Ureter (tissue), 1 donor: Measurements from ENCODE around the gene DUS3L. TPM values are rescaled to one million over a fixed set of nuclear protein-coding genes. Genes with fewer than 3 reads are reported as not detected.

Experiments used
- DNase-seq: peaks from one replicate; pipeline ENCODE4 v3.0.0-alpha.2; 2020; ENCODE audit warnings: low spot score
- total RNA-seq: library from RNA; stranded (reverse); gene quantifications from one replicate; pipeline ENCODE4 v1.2.4, GENCODE V29; 2023
- donor health status: DM: yes; HTN: yes; CAD: no.

DUS3L gene
- total RNA-seq, 1 donor from 2014 or later: 41.2 TPM

GRCh38 chr19:5822181-5822844 is 31.4 kb upstream of the DUS3L start:
- no peak for DNase-seq

GRCh38 chr19:5821521-5822180 is 30.7 kb upstream of the DUS3L start:
- DNase-seq: no peak

GRCh38 chr19:5820785-5821184 is 29.8 kb upstream of the DUS3L start:
- DNase-seq: no peak

- DNase-seq: no peak
These were observed 27.6 kb upstream of the DUS3L start for GRCh38 chr19:5818594-5818993.

GRCh38 chr19:5817218-5817617 is 26.3 kb upstream of the DUS3L start:
- no peak for DNase-seq

GRCh38 chr19:5814852-5815246 is 23.9 kb upstream of the DUS3L start:
- DNase-seq: no peak

GRCh38 chr19:5814123-5814851 is 23.3 kb upstream of the DUS3L start:
- no peak for DNase-seq

GRCh38 chr19:5811117-5811516 is 20.2 kb upstream of the DUS3L start:
- no peak for DNase-seq

GRCh38 chr19:5809469-5809868 is 18.5 kb upstream of the DUS3L start:
- DNase-seq: no peak

GRCh38 chr19:5809053-5809452 is 18.1 kb upstream of the DUS3L start:
- DNase-seq: no peak

- DNase-seq: no peak
These were observed 17.3 kb upstream of the DUS3L start for GRCh38 chr19:5808120-5808816.

GRCh38 chr19:5806905-5807304 is 15.9 kb upstream of the DUS3L start:
- DNase-seq: no peak

GRCh38 chr19:5806133-5806489 is 15.1 kb upstream of the DUS3L start:
- no peak for DNase-seq

GRCh38 chr19:5805462-5806132 is 14.6 kb upstream of the DUS3L start:
- no peak for DNase-seq

- no peak for DNase-seq
These were observed 13.8 kb upstream of the DUS3L start, which contains the start of gene NRTN for GRCh38 chr19:5804516-5805461. TSS of gene NRTN (plus strand) at chr19:5805067. CDS start at chr19:5824166, 19,099 bp downstream.

GRCh38 chr19:5803752-5804515 is 13.0 kb upstream of the DUS3L start:
- peak; percentile 86 for DNase-seq

- DNase-seq: no peak
These were observed 12.4 kb upstream of the DUS3L start for GRCh38 chr19:5803441-5803751.

- no peak for DNase-seq
These were observed 11.0 kb upstream of the DUS3L start for GRCh38 chr19:5801796-5802619.
